ENCODE results near the gene DCAF5.

Gene DCAF5

DNA sequence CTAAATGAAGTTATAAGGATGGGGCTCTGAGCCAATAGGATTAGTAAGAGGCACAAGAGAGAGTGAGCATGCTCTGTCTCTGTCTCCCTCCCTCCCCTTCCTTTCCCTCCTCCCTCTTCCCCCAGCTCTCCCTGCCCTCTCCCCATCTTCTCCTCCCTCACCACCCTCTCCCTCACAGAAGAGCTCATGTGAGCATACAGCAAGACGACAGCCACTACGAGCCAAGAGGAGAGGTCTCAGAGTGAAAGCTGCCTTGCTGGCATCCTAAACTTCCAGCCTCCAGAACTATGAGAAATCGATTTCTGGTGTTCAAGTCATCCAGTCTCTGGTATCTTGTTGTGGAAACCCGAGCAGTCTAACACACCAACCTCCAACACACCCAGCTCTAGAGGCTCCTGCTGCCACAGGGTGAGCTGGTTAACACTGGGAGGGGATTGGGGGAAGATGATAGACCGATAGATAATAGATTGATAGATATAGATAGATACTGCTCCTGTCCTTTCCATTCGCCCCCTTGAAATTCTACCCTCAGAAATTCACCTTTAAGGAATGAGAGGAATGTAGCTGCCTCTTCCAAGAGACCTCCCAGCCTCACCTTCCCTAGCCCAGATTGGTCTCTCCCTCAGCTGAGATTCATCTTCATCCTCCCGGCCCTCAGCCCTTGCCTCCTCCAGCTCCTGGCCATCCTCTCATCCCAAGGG, 148.0 kb downstream of the DCAF5 start:
- no peak for DNase-seq

DNA sequence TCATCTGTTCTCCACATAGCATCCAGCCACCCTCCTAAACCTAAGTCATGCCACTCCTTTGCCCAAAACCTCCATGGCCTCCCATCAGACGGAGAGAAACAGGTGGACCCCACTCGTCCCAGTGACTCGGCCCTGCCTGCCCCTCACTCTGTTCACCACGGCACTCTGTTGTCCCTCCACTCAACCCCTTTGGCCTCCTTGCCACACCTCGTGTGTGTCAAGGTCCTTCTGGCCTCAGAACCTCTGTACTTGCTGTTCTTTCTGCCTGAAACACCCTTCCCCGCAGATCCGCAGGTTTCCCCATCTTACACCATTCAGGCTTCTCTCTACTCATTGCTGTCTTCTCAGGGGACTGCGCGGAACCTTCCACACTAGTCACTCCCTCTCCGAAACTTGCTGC, 149.3 kb downstream of the DCAF5 start:
- DNase-seq = no peak

DNA sequence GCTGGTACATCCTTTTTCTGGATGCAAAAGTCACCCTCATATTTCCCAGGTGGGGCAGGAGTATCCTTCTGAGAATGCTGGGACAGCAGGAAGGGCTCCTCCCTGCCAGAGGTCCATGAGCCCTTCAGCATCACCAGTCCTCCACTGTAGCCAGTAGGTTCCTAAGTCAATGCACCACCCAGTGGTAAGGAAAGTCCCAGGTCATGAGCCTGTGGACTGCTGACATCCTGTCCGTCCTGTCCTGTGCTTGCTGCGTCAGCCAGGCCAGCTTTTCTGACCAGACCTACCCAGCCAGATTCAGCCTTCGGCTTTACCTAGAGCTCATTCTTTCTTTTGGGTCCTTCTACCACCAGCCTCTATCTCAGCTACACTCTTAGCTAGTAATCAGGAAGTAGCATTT, 150.8 kb downstream of the DCAF5 start:
- no peak for DNase-seq

DNA sequence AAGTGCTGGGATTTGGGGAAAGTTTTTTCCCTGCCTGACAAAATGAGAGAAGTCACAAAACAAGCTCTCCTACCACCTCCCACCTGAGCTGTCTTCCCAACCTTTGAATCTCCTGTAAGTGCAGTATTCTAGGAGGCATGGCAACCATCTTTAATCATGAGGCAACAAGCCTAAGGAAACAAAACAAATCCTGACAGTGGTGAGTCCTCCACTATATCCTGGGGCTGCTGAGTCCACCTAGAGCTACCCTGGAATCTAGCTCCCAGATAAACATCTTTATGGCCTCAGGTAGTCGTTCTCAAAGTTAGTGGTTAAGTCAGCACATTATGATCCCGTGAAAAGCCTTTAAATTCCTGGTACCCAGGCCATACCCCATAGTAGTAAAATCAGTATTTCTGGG, 151.5 kb downstream of the DCAF5 start:
- DNase-seq = no peak
